Gastrocnemius medialis (tissue), 4 donors: Measurements from ENCODE around the gene CHST9.

Experiments
- POLR2A ChIP-seq, 2 donors: fragments of 450-650 bp; IDR thresholded peaks; one replicate each; pipeline ENCODE4 v1.6.1; 2017; ENCODE audit warnings: antibody characterized with exemption in 2 of 2, mild to moderate bottlenecking in 2 of 2, moderate library complexity in 2 of 2
- TF ChIP-seq, protein P1 (sequence below), 5 experiments: fragments of 450-650 bp in 3 of 5; fragments of 200-600 bp in 2 of 5; sonication (generic) in 2 of 5; IDR thresholded peaks in 4 of 5; conservative IDR thresholded peaks in 1 of 5; 1 replicate in 4 of 5; 2 replicates in 1 of 5; pipeline ENCODE4 v1.5.1; 2016 to 2019; ENCODE audit warnings: antibody characterized with exemption in 5 of 5, mild to moderate bottlenecking in 3 of 5, moderate library complexity in 3 of 5

DNA sequence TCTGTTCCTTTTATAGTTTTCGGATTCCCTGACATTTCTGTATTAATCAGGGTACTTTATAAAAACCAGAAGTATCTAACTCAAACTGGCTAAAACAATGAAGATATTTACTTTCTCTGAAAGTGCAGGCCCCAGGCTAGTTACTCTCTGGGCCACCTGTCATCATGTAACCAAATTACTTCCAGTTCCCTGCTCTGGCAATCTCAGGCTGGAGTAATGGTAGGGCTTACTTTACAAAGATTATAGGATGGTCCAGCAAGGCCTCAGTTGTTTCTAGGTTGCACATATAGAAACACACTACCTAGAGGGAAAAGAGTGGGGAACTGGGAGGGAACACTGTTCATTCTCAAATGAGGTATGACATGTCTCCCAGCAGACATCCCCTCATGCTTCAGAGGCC lies 74.8 kb downstream of the CHST9 start:
- TF ChIP-seq, protein P1, sequence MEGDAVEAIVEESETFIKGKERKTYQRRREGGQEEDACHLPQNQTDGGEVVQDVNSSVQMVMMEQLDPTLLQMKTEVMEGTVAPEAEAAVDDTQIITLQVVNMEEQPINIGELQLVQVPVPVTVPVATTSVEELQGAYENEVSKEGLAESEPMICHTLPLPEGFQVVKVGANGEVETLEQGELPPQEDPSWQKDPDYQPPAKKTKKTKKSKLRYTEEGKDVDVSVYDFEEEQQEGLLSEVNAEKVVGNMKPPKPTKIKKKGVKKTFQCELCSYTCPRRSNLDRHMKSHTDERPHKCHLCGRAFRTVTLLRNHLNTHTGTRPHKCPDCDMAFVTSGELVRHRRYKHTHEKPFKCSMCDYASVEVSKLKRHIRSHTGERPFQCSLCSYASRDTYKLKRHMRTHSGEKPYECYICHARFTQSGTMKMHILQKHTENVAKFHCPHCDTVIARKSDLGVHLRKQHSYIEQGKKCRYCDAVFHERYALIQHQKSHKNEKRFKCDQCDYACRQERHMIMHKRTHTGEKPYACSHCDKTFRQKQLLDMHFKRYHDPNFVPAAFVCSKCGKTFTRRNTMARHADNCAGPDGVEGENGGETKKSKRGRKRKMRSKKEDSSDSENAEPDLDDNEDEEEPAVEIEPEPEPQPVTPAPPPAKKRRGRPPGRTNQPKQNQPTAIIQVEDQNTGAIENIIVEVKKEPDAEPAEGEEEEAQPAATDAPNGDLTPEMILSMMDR (IDR thresholded peaks at IDR 0.05 in 4 of 5, conservative IDR thresholded peaks at IDR 0.05 in 1 of 5), result no peak
- no peak for TF ChIP-seq POLR2A (IDR thresholded peaks at IDR 0.05)
